ENCODE data around the gene TIMELESS. TPM values are rescaled to one million over a fixed set of nuclear protein-coding genes. Genes with fewer than 3 reads are reported as not detected.
A peak's percentile ranks its signal among the peaks of the same experiment; 100 is the strongest.
"Not testable (repeated sequence)": the region's sequence is repeated elsewhere in the genome, so short reads cannot be mapped to it uniquely, and the experiment has no call there.

The TIMELESS gene
- total RNA-seq, 1 donor, result 15.9 TPM

- DNase-seq (ENCODE audit: low read depth), result no peak
- no peak overlapping the region for H3K4me3 ChIP-seq (ENCODE audit: low read depth, low read length)
- TF ChIP-seq CTCF (IDR thresholded peaks at IDR 0.05; ENCODE audit: insufficient read depth, low read length), result no peak
Observed at GRCh38 chr12:56457817-56458216, 8.6 kb upstream of the TIMELESS start.

GRCh38 chr12:56454557-56454956 lies 5.3 kb upstream of the TIMELESS start, which contains the start of gene MIP:
Gene MIP, minus strand, starts transcription at chr12:56454657. Its CDS starts 44 bp downstream, at chr12:56454613.
- DNase-seq (ENCODE audit: low read depth), result no peak
- TF ChIP-seq CTCF (IDR thresholded peaks at IDR 0.05; ENCODE audit: insufficient read depth, low read length), result no peak
- no peak within 1 kb of the TSS for H3K4me3 ChIP-seq (ENCODE audit: low read depth, low read length)

- no peak overlapping the region for H3K4me3 ChIP-seq (ENCODE audit: low read depth, low read length)
- no peak for DNase-seq (ENCODE audit: low read depth)
- no peak for TF ChIP-seq CTCF (IDR thresholded peaks at IDR 0.05; ENCODE audit: insufficient read depth, low read length)
Observed at GRCh38 chr12:56451147-56451546, 1.9 kb upstream of the TIMELESS start.

GRCh38 chr12:56450241-56450640 lies 1.0 kb upstream of the TIMELESS start:
- TF ChIP-seq CTCF (IDR thresholded peaks at IDR 0.05; ENCODE audit: insufficient read depth, low read length), result no peak
- DNase-seq (ENCODE audit: low read depth), result no peak
- H3K4me3 ChIP-seq (ENCODE audit: low read depth, low read length), result no peak overlapping the region

- no peak for TF ChIP-seq CTCF (IDR thresholded peaks at IDR 0.05; ENCODE audit: insufficient read depth, low read length)
Observed at GRCh38 chr12:56449622-56449984, 377 bp upstream of the TIMELESS start.

GRCh38 chr12:56443208-56443607 lies 6.0 kb downstream of the TIMELESS start:
- not testable (repeated sequence) for DNase-seq (ENCODE audit: low read depth); H3K4me3 ChIP-seq (ENCODE audit: low read depth, low read length)

More at GRCh38 chr12:56449622-56449984, 377 bp upstream of the TIMELESS start:
- no peak for DNase-seq (ENCODE audit: low read depth)
- peak overlapping the region; percentile 75 for H3K4me3 ChIP-seq (ENCODE audit: low read depth, low read length)

- TF ChIP-seq CTCF (IDR thresholded peaks at IDR 0.05; ENCODE audit: insufficient read depth, low read length), result no peak
- H3K4me3 ChIP-seq (ENCODE audit: low read depth, low read length), result no peak overlapping the region
- DNase-seq (ENCODE audit: low read depth), result no peak
Observed at GRCh38 chr12:56437430-56438176, 11.6 kb downstream of the TIMELESS start.

All from fibroblast of the aortic adventitia (primary cell).